Measurements from ENCODE around the gene FMNL3.

Gene FMNL3

GRCh38 chr12:49684310-49684854, 22.8 kb downstream of the FMNL3 start:
- TF ChIP-seq CTCF (IDR thresholded peaks at IDR 0.05; ENCODE audit: low read depth, low read length, missing control alignments) = no peak
- DNase-seq = no peak
- Histone ChIP-seq H3K4me3 (ENCODE audit: low read depth, low read length) (no peak overlapping the region), H3K27me3 (replicated peaks) (no peaks in the 10 kb centered on the region), H3K27ac (no peak overlapping the region), H3K36me3 (replicated peaks) (no peaks in the 10 kb centered on the region)
- in situ Hi-C loops (cut with HindIII; ENCODE audit: low pct_ligation_motif_present, low sequenced_read_pairs) = no loop called here

- no peak overlapping the region for H3K4me3 ChIP-seq (ENCODE audit: low read depth, low read length)
- TF ChIP-seq CTCF (IDR thresholded peaks at IDR 0.05; ENCODE audit: low read depth, low read length, missing control alignments) = no peak
- no peaks in the 10 kb centered on the region for H3K36me3 ChIP-seq (replicated peaks)
- H3K27ac ChIP-seq = no peak overlapping the region
- DNase-seq = no peak
- H3K27me3 ChIP-seq (replicated peaks) = no peaks in the 10 kb centered on the region
- in situ Hi-C loops (cut with HindIII; ENCODE audit: low pct_ligation_motif_present, low sequenced_read_pairs) = no loop called here
Observed at GRCh38 chr12:49683599-49684309, 23.5 kb downstream of the FMNL3 start.

GRCh38 chr12:49680075-49680474, 27.1 kb downstream of the FMNL3 start:
- no peak for DNase-seq
- in situ Hi-C loops (cut with HindIII; ENCODE audit: low pct_ligation_motif_present, low sequenced_read_pairs) = no loop called here
- no peak for TF ChIP-seq CTCF (IDR thresholded peaks at IDR 0.05; ENCODE audit: low read depth, low read length, missing control alignments)
- no peak overlapping the region for H3K4me3 ChIP-seq (ENCODE audit: low read depth, low read length)
- no peaks in the 10 kb centered on the region for H3K27me3 ChIP-seq (replicated peaks)
- no peaks in the 10 kb centered on the region for H3K36me3 ChIP-seq (replicated peaks)
- H3K27ac ChIP-seq = no peak overlapping the region

- no peak for TF ChIP-seq CTCF (IDR thresholded peaks at IDR 0.05; ENCODE audit: low read depth, low read length, missing control alignments)
- Histone ChIP-seq H3K36me3 (replicated peaks) (no peaks in the 10 kb centered on the region), H3K27me3 (replicated peaks) (no peaks in the 10 kb centered on the region), H3K4me3 (ENCODE audit: low read depth, low read length) (no peak overlapping the region), H3K27ac (no peak overlapping the region)
- in situ Hi-C loops (cut with HindIII; ENCODE audit: low pct_ligation_motif_present, low sequenced_read_pairs) = no loop called here
- DNase-seq = no peak
Observed at GRCh38 chr12:49678711-49679110, 28.5 kb downstream of the FMNL3 start.

- in situ Hi-C loops (cut with HindIII; ENCODE audit: low pct_ligation_motif_present, low sequenced_read_pairs) = no loop called here
- H3K27ac ChIP-seq = no peak overlapping the region
- no peaks in the 10 kb centered on the region for H3K36me3 ChIP-seq (replicated peaks)
- H3K4me3 ChIP-seq (ENCODE audit: low read depth, low read length) = no peak overlapping the region
- DNase-seq = no peak
- H3K27me3 ChIP-seq (replicated peaks) = no peaks in the 10 kb centered on the region
- TF ChIP-seq CTCF (IDR thresholded peaks at IDR 0.05; ENCODE audit: low read depth, low read length, missing control alignments) = no peak
Observed at GRCh38 chr12:49675137-49675536, 32.1 kb downstream of the FMNL3 start.
